ENCODE results near the gene XPNPEP2.

DNA sequence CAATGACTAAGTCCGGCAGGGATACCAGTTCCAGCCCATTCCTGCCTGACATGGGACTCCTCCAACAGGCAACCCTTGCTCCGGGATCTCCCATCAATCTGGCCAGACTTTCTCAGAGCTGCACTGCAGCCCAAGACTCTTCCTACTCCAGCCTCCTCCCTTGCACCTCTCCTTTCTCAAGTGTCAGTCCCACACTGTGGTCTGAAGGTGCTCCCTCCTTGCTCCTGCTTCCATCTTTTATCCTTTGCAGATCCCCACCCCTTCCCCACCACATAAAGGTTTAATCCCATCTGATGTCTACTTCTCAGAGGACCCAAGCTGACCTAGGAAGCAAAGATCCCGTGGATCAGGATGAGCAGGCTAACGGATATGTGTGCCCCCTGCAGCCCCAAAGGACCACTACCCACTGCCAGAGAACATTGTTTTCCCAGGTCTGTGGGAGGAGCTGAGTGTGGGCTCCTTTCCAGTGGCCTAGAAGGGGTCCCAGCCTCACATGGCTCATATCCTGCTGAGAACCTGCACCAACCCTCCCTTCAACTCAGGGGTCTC is 33.3 kb upstream of the XPNPEP2 start:
- no peak for TF ChIP-seq NFIC (IDR thresholded peaks at IDR 0.05)
- TF ChIP-seq, protein P1, sequence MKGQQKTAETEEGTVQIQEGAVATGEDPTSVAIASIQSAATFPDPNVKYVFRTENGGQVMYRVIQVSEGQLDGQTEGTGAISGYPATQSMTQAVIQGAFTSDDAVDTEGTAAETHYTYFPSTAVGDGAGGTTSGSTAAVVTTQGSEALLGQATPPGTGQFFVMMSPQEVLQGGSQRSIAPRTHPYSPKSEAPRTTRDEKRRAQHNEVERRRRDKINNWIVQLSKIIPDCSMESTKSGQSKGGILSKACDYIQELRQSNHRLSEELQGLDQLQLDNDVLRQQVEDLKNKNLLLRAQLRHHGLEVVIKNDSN (IDR thresholded peaks at IDR 0.05) = no peak
- no peak for TF ChIP-seq MAX (IDR thresholded peaks at IDR 0.05)
